Stimulated activated CD8-positive, alpha-beta memory T cell treated with anti-CD3 and anti-CD28 coated beads, Interleukin-4, amount 100 ng/mL, for 48 hours (primary cell): ENCODE results near the gene TTC21B.

Source experiments
- DNase-seq: peaks from one replicate; pipeline ENCODE4 v3.0.0-alpha.2; 2020

Gene TTC21B

DNA sequence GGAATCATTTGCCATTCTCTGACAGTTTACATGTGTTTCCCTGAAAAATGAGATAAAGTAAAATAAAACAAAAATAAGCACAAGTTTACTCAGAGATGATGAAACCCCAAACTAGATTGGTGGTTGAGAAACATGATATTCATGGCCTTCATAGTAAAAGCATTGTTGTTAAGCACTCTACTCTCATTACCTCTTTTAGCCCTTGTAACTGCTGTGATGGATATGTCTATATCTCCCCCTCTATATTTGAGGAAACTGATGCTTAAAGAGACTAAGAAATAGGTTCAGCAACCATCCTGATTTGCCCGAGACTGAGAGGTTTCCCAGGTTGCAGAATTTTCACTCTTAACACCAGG lies 125.7 kb downstream of the TTC21B start:
- no peak for DNase-seq

DNA sequence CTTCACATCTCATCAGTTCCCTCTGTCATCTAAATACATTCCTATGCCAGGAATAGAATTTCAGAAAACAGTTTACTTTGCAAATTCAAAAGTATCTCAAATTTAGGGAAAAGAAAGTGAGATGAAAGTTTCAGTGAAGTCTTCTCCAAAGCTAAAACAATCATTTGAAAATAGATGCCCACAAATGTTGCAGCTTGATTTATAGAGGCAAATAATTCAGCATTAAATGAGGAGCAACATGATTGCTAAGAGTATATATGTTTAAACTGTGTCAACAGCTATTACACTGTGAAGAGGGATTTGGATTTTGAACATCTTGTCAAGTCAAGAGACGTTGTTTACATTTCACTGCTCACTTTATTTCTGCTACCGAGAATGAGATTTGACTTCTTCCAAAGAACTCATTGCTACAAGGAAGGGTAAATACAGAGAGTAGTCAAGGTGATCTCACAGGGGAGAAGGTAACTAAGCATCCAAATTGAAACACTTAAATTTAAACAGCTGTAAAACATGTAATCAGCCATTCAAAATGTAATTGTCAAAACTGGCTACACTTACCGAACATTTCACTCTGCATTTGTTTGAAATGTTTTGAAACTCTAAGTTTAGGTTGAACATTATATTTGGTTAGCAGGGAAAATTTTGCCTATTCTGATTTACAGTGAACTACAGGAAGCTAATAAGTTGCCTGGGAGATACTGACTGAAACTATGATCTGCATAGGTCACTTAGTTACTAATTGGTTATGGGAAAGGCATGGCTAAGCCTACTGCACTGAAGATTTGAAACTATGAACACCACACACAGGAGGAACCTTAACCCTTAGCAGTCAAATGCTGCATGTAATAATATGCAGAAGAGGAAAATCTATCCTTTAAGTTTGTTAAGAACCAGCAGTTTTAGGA lies 126.3 kb downstream of the TTC21B start:
- no peak for DNase-seq

DNA sequence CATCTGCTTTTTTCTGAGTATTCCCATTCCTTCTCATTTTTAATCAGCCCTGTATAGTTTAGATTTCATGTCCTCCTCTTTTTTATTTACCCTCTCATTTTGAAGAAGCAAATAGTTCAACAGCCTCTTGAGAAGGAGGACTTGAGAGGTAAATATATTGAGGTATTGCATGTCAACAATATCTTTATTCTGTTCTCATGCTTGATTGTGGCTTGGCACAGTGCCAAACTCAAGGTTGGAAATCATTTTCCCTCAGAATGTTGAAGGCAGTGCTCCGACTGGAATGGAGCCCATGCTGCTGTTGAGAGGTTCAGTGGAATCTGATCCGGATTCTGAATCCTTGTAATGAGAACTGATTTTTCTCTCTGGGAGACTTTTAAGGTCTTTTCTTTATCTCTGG lies 128.5 kb downstream of the TTC21B start:
- no peak for DNase-seq
